ENCODE data around the gene PTPRM.

PTPRM gene

GRCh38 chr18:8235894-8236293 lies 668.8 kb downstream of the PTPRM start:
- no peak for DNase-seq (ENCODE audit: low read depth)

DNA sequence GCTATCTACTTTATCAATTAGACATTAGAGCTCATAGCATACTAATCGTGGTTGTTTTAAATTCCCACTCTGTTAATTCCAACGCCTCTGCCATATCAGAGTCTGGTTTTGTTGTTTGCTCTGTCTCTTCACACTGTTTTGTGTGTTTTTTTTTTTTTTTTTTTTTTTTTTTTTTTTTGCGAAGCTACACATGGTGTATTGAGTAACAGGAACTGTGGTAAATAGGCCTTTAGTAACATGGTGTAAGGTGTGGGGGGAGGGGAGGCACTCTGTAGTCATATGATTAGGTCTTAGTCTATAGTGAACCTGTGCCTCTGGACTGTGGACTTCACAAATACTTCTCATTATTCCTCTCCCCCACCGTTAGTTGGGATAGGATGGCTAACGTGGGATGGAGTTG lies 671.4 kb downstream of the PTPRM start:
- DNase-seq (ENCODE audit: low read depth), result no peak

DNA sequence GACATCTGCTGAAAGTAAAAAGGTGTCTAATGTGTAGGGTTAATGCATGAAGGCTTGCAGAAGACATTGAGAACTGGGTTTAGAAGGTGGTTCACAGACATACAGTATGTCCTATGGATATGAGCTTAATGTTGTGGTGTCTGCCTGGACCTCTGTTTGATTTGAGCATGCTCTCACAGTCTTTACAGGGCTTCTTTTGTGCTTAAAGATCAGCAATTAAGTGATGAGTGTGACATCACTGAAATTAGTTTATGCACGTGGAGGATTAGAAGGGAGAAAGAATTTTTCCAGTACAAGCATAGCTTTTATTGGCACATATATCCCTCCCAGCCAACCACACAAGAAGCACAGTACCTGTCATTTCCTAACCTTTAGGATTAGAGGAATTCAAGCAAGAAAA lies 674.6 kb downstream of the PTPRM start:
- no peak for DNase-seq (ENCODE audit: low read depth)

DNA sequence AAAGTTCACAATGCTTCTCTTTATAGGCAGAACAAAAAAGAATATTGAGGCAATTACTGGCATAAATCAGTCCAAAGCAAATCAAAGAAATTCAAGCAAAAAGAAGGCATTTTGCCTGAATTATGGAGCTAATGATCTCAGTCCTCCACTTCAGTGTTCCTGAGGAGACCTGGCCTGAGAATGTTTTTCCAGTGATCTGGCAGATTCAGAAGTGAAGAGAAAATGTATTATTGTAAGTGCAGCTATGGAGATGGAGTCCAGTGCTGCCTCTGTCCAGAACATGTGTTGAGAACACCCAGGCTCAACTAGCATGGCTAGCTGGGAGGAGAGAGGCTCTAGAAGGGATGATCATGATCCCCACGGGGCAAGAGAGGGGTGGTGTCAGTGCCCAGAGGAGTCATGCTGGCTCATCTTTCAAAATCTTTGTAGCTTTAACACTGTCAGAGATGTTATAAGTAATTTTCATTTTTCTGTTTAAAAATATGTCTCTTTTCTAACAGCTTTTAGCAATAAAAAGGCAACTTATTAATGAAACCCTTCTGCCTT lies 675.1 kb downstream of the PTPRM start:
- no peak for DNase-seq (ENCODE audit: low read depth)

GRCh38 chr18:8247700-8248099 lies 680.6 kb downstream of the PTPRM start:
- no peak for DNase-seq (ENCODE audit: low read depth)

GRCh38 chr18:8248576-8248975 lies 681.5 kb downstream of the PTPRM start:
- no peak for DNase-seq (ENCODE audit: low read depth)

DNA sequence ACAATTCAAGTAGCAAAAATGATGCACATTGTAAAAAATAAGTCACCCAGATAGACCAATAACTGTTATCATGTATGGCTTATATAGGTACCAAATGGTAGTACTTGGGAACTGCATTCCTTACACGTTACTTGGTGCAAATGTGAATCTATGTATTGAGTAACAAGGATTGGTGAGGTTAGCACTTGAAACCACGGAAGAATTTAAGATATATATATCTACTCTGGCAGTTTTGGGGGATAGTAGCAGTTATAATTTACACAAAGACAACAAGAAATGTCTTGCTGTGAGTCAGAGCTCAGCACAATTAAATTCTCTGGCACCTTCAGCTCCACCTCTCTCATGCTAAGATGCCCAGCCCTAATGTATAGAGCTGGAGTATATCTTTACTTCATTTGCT lies 682.7 kb downstream of the PTPRM start:
- DNase-seq (ENCODE audit: low read depth), result no peak

- no peak for DNase-seq (ENCODE audit: low read depth)
Measured at GRCh38 chr18:8252371-8252770, 685.3 kb downstream of the PTPRM start.

GRCh38 chr18:8253944-8254343 lies 686.8 kb downstream of the PTPRM start:
- no peak for DNase-seq (ENCODE audit: low read depth)

GRCh38 chr18:8254654-8255053 lies 687.5 kb downstream of the PTPRM start:
- no peak for DNase-seq (ENCODE audit: low read depth)

GRCh38 chr18:8257851-8258434 lies 690.8 kb downstream of the PTPRM start:
- no peak for DNase-seq (ENCODE audit: low read depth)

GRCh38 chr18:8260319-8260718 lies 693.2 kb downstream of the PTPRM start:
- DNase-seq (ENCODE audit: low read depth), result no peak

GRCh38 chr18:8260827-8261226 lies 693.7 kb downstream of the PTPRM start:
- no peak for DNase-seq (ENCODE audit: low read depth)

DNA sequence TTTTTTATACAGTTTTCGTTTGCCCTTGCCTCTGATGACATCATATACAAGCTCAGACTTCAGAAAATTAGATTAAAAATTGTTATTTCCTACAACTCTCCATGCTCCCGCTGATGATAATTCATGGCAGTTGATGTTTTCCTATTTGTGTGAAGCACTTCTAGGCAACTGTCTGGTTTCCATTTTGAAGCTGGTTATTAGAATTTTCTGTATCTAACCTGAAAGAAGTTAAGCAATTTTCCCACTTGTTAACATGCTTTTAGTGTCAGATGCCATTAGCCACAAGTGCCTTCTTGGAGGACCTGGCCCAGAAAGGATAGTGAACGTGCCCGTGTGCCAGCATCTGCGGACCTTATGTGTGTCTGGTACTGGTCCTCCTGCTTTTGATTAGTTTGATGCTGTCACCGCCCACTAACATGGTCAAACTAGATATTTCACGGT lies 694.6 kb downstream of the PTPRM start:
- no peak for DNase-seq (ENCODE audit: low read depth)

DNA sequence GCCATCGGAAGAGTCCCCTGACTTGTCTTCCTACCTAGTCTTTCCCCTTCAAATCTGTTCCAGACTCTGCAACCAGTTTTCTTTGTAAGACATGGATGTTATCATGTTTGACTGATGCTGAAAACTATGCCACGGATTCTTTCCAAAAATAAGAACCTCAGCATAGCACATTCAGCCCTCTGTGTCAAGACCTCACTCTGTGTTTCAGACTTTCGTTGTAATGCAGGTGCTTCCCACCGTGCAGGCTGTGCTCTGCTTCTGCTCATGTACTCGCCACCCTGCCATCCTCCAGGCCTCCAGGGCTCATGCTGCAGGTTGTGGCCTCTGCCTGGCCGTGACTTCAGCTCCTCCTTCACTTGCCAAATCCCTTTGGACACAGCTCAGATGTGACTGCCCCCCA lies 695.1 kb downstream of the PTPRM start:
- DNase-seq (ENCODE audit: low read depth), result no peak

DNA sequence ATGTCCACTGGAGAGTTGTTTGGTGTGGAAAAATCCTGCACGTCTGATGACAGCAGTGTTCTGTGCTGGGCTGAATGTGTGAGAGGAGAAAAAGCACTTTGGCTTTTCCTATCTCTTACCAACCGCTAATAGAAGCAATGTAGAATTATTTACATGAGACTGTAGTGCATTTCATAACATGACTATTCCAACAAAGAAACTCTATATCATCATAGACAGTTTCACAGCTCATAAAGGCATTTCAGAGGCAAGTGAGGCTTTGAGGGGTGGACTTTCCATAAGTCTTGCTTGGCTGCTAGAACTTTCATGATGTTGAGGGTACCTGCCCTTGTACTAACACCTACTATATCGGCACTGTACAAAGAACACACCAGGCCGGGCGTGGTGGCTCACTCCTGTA lies 697.0 kb downstream of the PTPRM start:
- DNase-seq (ENCODE audit: low read depth), result no peak

- DNase-seq (ENCODE audit: low read depth), result no peak
Measured at GRCh38 chr18:8264861-8265411, 697.8 kb downstream of the PTPRM start.

GRCh38 chr18:8272254-8272653 lies 705.1 kb downstream of the PTPRM start:
- no peak for DNase-seq (ENCODE audit: low read depth)

- DNase-seq (ENCODE audit: low read depth), result no peak
Measured at GRCh38 chr18:8274370-8274769, 707.3 kb downstream of the PTPRM start.

- no peak for DNase-seq (ENCODE audit: low read depth)
Measured at GRCh38 chr18:8276406-8276805, 709.3 kb downstream of the PTPRM start.

- DNase-seq (ENCODE audit: low read depth), result no peak
Measured at GRCh38 chr18:8277270-8277669, 710.2 kb downstream of the PTPRM start.

DNA sequence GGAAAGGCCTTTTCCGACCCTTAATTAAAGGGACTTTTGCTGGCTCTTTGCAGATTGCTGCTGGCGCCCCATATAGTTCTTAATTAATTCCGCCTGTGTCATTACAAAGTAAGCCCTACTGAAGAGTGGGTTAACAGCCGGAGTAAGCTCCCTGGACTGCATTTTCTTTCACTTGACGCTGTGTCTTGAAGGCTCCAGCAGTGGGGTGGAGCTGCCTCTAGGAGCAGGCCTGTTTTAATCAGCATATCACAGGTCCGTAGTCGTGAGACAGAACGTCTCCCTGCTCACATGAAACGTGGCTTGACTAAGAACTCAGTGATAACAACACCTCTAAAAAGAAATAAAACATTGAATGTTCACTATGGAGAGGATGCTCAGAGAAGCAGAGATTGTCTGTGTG lies 712.2 kb downstream of the PTPRM start:
- DNase-seq (ENCODE audit: low read depth), result no peak

DNA sequence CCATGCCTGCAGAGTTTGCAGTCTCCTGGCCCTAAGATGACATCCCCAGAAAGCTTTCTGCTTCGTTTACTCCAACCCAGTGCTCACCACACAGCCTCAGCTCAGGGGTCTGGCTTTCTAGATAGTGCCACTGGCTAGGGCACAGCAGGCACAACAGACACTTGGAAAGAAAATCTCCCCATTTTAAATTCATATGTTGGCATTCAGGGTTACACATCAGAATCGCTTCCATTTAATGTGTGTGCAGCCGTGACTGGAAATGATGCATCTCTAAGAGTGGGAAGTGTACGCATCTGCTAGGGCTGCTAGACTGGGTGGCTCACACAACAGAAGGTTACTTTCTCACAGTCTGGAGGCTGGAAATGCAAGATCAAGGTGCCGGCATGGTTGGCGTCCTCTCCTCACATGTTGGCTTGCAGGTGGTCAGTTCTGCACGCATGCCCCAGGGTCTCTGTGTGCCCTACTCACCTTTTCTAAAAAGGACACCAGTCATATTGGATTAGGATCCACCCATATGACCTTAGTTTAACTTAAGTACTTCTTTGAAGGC lies 712.7 kb downstream of the PTPRM start:
- no peak for DNase-seq (ENCODE audit: low read depth)

Measured in stimulated activated CD8-positive, alpha-beta memory T cell treated with anti-CD3 and anti-CD28 coated beads, Interleukin-7, amount 100 ng/mL, for 24 hours (primary cell).